22Rv1 (cell line): ENCODE measurements around the gene APOF.
A peak's percentile ranks its signal among the peaks of the same experiment; 100 is the strongest.
"Not testable (repeated sequence)": the region's sequence is repeated elsewhere in the genome, so short reads cannot be mapped to it uniquely, and the experiment has no call there.

Experiments
- H3K27ac ChIP-seq: fragments of 450-650 bp; 2 replicates; pipeline ENCODE4 v1.5.1; 2017
- ZFX ChIP-seq: fragments of 450-650 bp; IDR thresholded peaks from 2 replicates; pipeline ENCODE4 v1.6.1; 2017; ENCODE audit warnings: antibody characterized with exemption, borderline replicate concordance
- TF ChIP-seq, protein P1 (sequence below): fragments of 450-650 bp; IDR thresholded peaks from 2 replicates; pipeline ENCODE4 v1.5.1; 2017; ENCODE audit warnings: mild to moderate bottlenecking

Gene APOF

DNA sequence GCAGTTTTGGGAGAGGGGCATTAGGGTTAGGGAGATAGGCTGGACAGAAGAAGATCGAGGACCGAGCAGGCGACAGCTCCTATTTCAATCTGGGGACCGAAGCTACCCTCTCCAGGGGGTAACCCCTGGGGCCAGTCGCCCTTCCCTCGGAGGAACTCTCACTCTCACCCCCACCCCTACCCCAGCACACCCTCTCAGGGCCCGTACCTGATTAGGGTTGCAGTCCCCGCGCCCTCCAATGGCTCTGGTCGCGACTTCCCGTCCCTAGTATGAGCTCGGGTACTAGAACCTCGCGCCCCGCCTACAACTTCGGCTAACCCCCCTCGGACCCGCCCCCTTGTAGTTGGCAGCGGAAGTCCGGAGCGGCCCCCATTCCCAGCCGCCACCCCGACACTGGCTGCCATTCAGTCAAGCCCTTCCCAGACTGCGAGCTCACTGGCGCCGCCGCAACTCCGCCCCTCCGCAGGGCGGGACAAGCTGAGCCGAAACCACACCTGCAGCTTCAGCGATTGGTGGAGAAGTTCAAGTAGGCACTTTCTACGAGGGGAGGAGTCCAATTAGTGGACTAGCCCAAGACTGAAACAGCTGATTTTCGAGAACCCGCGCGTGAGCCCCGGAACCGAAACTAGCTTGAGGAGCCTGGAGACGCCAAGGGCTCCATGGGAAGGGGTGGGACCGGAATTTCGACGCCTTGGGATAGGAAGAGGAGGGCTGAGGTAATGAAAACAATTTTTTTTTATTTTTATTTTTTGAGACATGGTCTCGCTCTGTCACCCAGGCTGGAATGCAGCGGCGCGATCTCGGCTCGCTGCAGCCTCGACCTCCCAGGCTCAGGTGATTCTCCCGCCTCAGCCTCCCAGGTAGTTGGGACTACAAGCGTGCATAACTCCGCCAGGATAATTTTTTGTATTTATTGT lies 2.5 kb downstream of the APOF start, which contains the start of gene STAT2:
TSS of gene STAT2 (minus strand) at position 257 of the 917 bp plus-strand sequence. CDS start 3,536 bp downstream, outside the sequence.
- peak within 1 kb of the TSS; percentile 76 for H3K27ac ChIP-seq
- TF ChIP-seq, protein P1, sequence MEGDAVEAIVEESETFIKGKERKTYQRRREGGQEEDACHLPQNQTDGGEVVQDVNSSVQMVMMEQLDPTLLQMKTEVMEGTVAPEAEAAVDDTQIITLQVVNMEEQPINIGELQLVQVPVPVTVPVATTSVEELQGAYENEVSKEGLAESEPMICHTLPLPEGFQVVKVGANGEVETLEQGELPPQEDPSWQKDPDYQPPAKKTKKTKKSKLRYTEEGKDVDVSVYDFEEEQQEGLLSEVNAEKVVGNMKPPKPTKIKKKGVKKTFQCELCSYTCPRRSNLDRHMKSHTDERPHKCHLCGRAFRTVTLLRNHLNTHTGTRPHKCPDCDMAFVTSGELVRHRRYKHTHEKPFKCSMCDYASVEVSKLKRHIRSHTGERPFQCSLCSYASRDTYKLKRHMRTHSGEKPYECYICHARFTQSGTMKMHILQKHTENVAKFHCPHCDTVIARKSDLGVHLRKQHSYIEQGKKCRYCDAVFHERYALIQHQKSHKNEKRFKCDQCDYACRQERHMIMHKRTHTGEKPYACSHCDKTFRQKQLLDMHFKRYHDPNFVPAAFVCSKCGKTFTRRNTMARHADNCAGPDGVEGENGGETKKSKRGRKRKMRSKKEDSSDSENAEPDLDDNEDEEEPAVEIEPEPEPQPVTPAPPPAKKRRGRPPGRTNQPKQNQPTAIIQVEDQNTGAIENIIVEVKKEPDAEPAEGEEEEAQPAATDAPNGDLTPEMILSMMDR: no peak; the same call in 1 of the 2 replicates
- TF ChIP-seq ZFX: no peak

- peak overlapping the region; percentile 76; the same call in 1 of the 2 replicates for H3K27ac ChIP-seq
Measured at GRCh38 chr12:56358836-56359532, 3.7 kb downstream of the APOF start.

DNA sequence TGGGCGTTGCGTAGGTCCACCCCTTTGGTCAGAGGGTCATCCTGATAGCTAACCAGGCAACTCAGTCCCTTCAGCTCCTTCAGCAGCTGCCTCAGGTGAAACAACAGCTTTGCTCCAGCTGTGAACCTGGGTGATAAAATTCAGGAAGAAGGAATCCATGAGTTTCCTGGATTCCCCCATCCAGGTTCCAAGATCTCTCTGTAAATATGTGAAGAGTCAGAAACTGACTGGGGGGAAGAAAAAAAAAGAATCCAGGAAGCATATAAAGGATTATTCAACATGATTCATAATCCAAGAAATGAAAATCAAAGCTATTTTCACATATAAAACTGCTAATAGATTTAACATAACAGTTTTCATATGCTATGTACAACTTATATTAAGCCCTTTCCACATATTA lies 11.3 kb downstream of the APOF start:
- no peak overlapping the region for H3K27ac ChIP-seq
- TF ChIP-seq, protein P1: no peak
- TF ChIP-seq ZFX: no peak

More at GRCh38 chr12:56358836-56359532, 3.7 kb downstream of the APOF start:
- TF ChIP-seq ZFX: no peak
- TF ChIP-seq, protein P1: no peak

- TF ChIP-seq, protein P1: no peak
- TF ChIP-seq ZFX: no peak
- no peak overlapping the region for H3K27ac ChIP-seq
Measured at GRCh38 chr12:56350662-56351061, 12.0 kb downstream of the APOF start.

DNA sequence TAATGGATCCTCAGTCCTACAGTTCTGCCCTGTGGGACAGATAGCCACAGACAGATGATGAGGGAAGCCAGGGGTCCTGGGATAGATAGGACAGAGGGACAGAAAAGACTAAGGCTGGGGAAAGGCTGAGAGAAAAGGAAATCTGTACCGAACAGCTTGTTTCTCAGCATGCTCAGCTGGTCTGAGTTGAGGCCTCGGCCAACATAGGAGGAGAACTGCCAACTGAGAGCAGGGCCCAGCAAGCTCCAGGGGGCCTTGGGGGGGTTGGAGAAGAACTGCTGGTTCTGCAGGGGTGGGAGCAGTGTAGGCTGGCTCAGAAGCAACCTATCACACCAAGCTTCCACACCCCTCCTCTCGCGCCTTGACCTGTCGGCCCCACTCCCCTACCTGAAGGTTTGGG lies 13.9 kb downstream of the APOF start:
- TF ChIP-seq, protein P1: no peak
- no peak for TF ChIP-seq ZFX
- no peak overlapping the region for H3K27ac ChIP-seq

DNA sequence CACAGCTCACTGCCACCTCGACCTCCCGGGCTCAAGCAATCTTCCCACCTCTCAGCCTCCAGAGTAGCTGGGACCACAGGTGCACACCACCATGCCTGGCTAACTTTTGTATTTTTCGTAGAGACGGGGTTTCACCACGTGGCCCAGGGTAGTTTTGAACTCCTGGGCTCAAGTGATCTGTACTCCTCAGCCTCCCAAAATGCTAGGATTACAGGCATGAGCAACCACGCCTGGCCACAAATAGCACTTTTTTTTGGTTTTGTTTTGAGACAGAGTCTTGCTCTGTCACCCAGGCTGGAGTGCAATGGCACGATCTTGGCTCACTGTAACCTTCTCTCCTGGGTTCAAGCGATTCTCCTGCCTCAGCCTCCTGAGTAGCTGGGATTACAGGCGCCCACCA lies 15.4 kb downstream of the APOF start:
- H3K27ac ChIP-seq: not testable (repeated sequence)

GRCh38 chr12:56346675-56347074 lies 16.0 kb downstream of the APOF start:
- no peak overlapping the region for H3K27ac ChIP-seq
- TF ChIP-seq, protein P1: 0 out of 2 replicates have a peak, but pooled peaks have one; percentile 24
- no peak for TF ChIP-seq ZFX

GRCh38 chr12:56342290-56342689 lies 20.4 kb downstream of the APOF start:
- not testable (repeated sequence) for H3K27ac ChIP-seq
